MCF 10A (cell line): ENCODE measurements around the gene TNNI3K. TPM values are rescaled to one million over a fixed set of nuclear protein-coding genes. Genes with fewer than 3 reads are reported as not detected.

Experiments used
- BruUV-seq: library from RNA; stranded (reverse); fragments of 400-500 nt; replicated peaks from 2 replicates; lab custom pipeline; 2021; lab: Mats Ljungman, UMichigan
- CTCF ChIA-PET: fragments of 300-600 bp; sonication (Branson Sonifier 250); formaldehyde crosslinking; extraction: SDS; loops from one replicate; lab custom pipeline; 2021; ENCODE audit warnings: antibody characterized with exemption, inconsistent platforms; lab: Yijun Ruan, JAX
- POLR2A ChIA-PET: fragments of 300-600, 350-650 bp; sonication (Branson Sonifier 250); formaldehyde crosslinking; extraction: SDS; loops from one replicate; lab custom pipeline; 2020; ENCODE audit warnings: antibody characterized with exemption, inconsistent platforms; lab: Yijun Ruan, JAX
- DNase-seq: peaks from one replicate; pipeline ENCODE4 v3.0.0-alpha.2; 2018; ENCODE audit not compliant: unreplicated experiment
- H3K27ac Mint-ChIP-seq: one replicate; pipeline ENCODE4 v1.8.0; 2022; ENCODE audit warnings: mild to moderate bottlenecking, low read depth, mixed read lengths; ENCODE audit not compliant: unreplicated experiment
- H3K27me3 Mint-ChIP-seq: one replicate; pipeline ENCODE4 v1.8.0; 2022; ENCODE audit warnings: mixed read lengths; ENCODE audit not compliant: insufficient read depth, unreplicated experiment
- H3K36me3 Mint-ChIP-seq: one replicate; pipeline ENCODE4 v1.8.0; 2022; ENCODE audit warnings: mild to moderate bottlenecking, moderate library complexity, mixed read lengths; ENCODE audit not compliant: insufficient read depth, unreplicated experiment
- H3K4me1 Mint-ChIP-seq: one replicate; pipeline ENCODE4 v1.8.0; 2022; ENCODE audit warnings: mixed read lengths; ENCODE audit not compliant: insufficient read depth, unreplicated experiment
- H3K4me3 Mint-ChIP-seq: one replicate; pipeline ENCODE4 v1.8.0; 2022; ENCODE audit warnings: mild to moderate bottlenecking, moderate library complexity, mixed read lengths; ENCODE audit not compliant: unreplicated experiment
- H3K9me3 Mint-ChIP-seq: one replicate; pipeline ENCODE4 v1.8.0; 2022; ENCODE audit warnings: mixed read lengths; ENCODE audit not compliant: unreplicated experiment
- intact Hi-C: fragments of 100-400 bp; cut with micrococcal nuclease; formaldehyde crosslinking; loops from 2 replicates; pipeline ENCODE4 v1.14.1; 2022
- total RNA-seq: library from RNA; stranded (reverse); gene quantifications from 2 replicates; pipeline ENCODE4 v1.2.3, GENCODE V29; 2022
- TF ChIP-seq, protein P1 (sequence below): fragments of 200-600 bp; IDR thresholded peaks from one replicate; pipeline ENCODE4 v1.8.0; 2022; ENCODE audit warnings: antibody characterized with exemption, mild to moderate bottlenecking; ENCODE audit not compliant: unreplicated experiment

TNNI3K gene
- total RNA-seq, 1 experiment from 2014 or later: not detected

- CTCF ChIA-PET: no interaction called here
- no peaks in the 10 kb centered on the region for H3K9me3 Mint-ChIP-seq
- POLR2A ChIA-PET: no interaction called here
- no peak overlapping the region for H3K4me3 Mint-ChIP-seq
- no peaks in the 10 kb centered on the region for H3K27me3 Mint-ChIP-seq
- no peaks in the 10 kb centered on the region for H3K36me3 Mint-ChIP-seq
- no peaks in the 10 kb centered on the region for H3K4me1 Mint-ChIP-seq
- no peak overlapping the region for H3K27ac Mint-ChIP-seq
- BruUV-seq: no TSS peak
- TF ChIP-seq, protein P1, sequence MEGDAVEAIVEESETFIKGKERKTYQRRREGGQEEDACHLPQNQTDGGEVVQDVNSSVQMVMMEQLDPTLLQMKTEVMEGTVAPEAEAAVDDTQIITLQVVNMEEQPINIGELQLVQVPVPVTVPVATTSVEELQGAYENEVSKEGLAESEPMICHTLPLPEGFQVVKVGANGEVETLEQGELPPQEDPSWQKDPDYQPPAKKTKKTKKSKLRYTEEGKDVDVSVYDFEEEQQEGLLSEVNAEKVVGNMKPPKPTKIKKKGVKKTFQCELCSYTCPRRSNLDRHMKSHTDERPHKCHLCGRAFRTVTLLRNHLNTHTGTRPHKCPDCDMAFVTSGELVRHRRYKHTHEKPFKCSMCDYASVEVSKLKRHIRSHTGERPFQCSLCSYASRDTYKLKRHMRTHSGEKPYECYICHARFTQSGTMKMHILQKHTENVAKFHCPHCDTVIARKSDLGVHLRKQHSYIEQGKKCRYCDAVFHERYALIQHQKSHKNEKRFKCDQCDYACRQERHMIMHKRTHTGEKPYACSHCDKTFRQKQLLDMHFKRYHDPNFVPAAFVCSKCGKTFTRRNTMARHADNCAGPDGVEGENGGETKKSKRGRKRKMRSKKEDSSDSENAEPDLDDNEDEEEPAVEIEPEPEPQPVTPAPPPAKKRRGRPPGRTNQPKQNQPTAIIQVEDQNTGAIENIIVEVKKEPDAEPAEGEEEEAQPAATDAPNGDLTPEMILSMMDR: no peak
- intact Hi-C loops: no loop called here
- DNase-seq: no peak
Observed at GRCh38 chr1:74406759-74407158, 171.6 kb downstream of the TNNI3K start.

DNA sequence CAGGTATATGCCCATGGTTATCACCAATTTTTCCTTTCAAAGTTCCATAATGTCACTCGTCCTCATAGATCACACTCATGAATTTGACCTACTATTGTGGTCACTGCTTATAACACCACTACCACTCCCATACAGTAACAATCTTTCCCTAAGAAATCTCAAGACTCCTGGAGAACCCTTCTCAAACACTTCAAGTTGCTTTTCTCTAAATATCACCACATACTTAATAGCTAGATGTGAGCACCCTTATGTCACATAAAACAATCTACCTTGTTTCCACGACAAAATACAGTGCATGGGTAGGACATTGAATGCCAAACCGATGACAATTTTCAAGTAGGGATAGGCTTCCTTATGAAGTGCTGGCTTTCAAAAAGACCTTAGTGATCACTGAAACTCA, 172.7 kb downstream of the TNNI3K start:
- BruUV-seq: no TSS peak
- DNase-seq: no peak
- CTCF ChIA-PET: no interaction called here
- POLR2A ChIA-PET: no interaction called here
- Mint-ChIP-seq H3K4me1 (no peaks in the 10 kb centered on the region), H3K36me3 (no peaks in the 10 kb centered on the region), H3K9me3 (no peaks in the 10 kb centered on the region), H3K4me3 (no peak overlapping the region), H3K27ac (no peak overlapping the region), H3K27me3 (no peaks in the 10 kb centered on the region)
- intact Hi-C loops: no loop called here
- TF ChIP-seq, protein P1: no peak

DNA sequence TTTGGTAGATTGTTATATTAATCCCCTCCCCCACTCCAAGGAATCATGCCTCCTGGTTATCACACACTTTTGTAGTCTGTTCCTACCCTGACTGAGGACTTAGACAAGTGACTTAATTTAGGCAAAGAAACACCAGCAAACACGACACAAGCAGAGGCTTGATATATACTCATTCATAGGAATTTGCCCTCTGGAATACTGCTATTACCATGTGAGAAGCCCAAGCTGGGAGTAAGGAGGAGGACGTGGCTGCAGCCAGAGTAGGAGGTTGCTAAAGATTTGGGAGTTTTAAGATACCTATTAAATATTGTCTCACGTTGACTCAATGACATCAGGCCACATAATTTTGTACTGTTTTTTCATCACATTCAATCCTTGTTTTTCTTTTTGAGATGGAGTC, 177.1 kb downstream of the TNNI3K start:
- CTCF ChIA-PET: interaction anchor here (0.7 kb wide), 1 partner anchor 83 kb away, joined by 3 read pairs; no protein-coding TSS in a partner anchor
- Mint-ChIP-seq H3K4me1 (no peaks in the 10 kb centered on the region), H3K9me3 (no peaks in the 10 kb centered on the region), H3K4me3 (no peak overlapping the region), H3K27ac (no peak overlapping the region), H3K27me3 (no peaks in the 10 kb centered on the region), H3K36me3 (no peaks in the 10 kb centered on the region)
- POLR2A ChIA-PET: no interaction called here
- TF ChIP-seq, protein P1: no peak
- DNase-seq: no peak
- intact Hi-C loops: no loop called here
- no TSS peak for BruUV-seq

DNA sequence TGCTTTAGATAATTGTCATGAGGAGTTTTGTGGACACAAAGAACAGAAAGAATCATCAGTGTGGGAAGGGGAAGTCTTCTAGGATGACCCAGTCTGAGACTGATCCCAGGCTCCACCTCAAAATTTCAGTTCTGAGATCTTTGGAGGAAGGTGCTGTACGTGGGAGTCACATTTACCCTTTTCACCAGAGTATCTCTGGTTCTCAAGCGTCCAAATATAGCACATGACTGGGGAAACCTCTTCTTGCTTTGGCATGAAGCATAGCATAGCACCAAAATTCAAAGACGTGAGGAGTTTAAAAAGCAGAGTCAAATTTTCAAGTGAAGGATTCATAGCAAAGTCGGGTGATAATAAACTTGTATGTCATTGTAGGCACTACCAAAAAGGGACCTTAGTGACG, 180.7 kb downstream of the TNNI3K start:
- intact Hi-C loops: no loop called here
- H3K4me3 Mint-ChIP-seq: no peak overlapping the region

More for the DNA sequence above, 180.7 kb downstream of the TNNI3K start:
- Mint-ChIP-seq H3K4me1 (no peaks in the 10 kb centered on the region), H3K9me3 (no peaks in the 10 kb centered on the region), H3K27me3 (peaks cover 23% of the 10 kb centered on the region), H3K36me3 (no peaks in the 10 kb centered on the region), H3K27ac (no peak overlapping the region)
- TF ChIP-seq, protein P1: no peak
- ChIA-PET CTCF (no interaction called here), POLR2A (no interaction called here)
- no TSS peak for BruUV-seq
- DNase-seq: no peak
